HEK293 (cell line): Measurements from ENCODE around the gene ANKRD23.

Experiments used
- HIC1 ChIP-seq: fragments of 450-650 bp; formaldehyde crosslinking; IDR thresholded peaks from 2 replicates; pipeline ENCODE4 v1.5.1; 2016; ENCODE audit warnings: missing biosample characterization, missing genetic modification characterization
- PRDM1 ChIP-seq: fragments of 450-650 bp; formaldehyde crosslinking; IDR thresholded peaks from 2 replicates; pipeline ENCODE4; 2016; ENCODE audit warnings: missing biosample characterization, missing genetic modification characterization
- ZBTB49 ChIP-seq: fragments of 450-650 bp; formaldehyde crosslinking; IDR thresholded peaks from 2 replicates; pipeline ENCODE4 v1.5.1; 2016; ENCODE audit warnings: missing biosample characterization, missing genetic modification characterization, low read depth
- ZNF169 ChIP-seq: fragments of 450-650 bp; formaldehyde crosslinking; IDR thresholded peaks from 2 replicates; pipeline ENCODE4 v1.5.1; 2016; ENCODE audit warnings: missing biosample characterization, missing genetic modification characterization
- ZNF501 ChIP-seq: fragments of 450-650 bp; formaldehyde crosslinking; IDR thresholded peaks from 2 replicates; pipeline ENCODE4 v1.5.1; 2016; ENCODE audit warnings: missing biosample characterization, missing genetic modification characterization
- ZNF747 ChIP-seq: fragments of 450-650 bp; formaldehyde crosslinking; IDR thresholded peaks from 2 replicates; pipeline ENCODE4 v1.5.1; 2016; ENCODE audit warnings: missing biosample characterization, missing genetic modification characterization
- TF ChIP-seq, protein P1 (sequence below): fragments of 450-650 bp; formaldehyde crosslinking; IDR thresholded peaks from 2 replicates; pipeline ENCODE4 v1.5.1; 2016; ENCODE audit warnings: missing biosample characterization, missing genetic modification characterization
- TF ChIP-seq, protein P2 (sequence below): fragments of 450-650 bp; formaldehyde crosslinking; IDR thresholded peaks from 2 replicates; pipeline ENCODE4 v1.5.1; 2016; ENCODE audit warnings: missing biosample characterization, missing genetic modification characterization
- TF ChIP-seq, protein P3 (sequence below): fragments of 450-650 bp; IDR thresholded peaks from 2 replicates; pipeline ENCODE4 v1.5.1; 2018; ENCODE audit warnings: missing biosample characterization, mild to moderate bottlenecking, missing genetic modification characterization
- TF ChIP-seq, protein P4 (sequence below): fragments of 450-650 bp; formaldehyde crosslinking; optimal IDR thresholded peaks from 2 replicates; pipeline ENCODE3; 2016; ENCODE audit warnings: missing biosample characterization, mild to moderate bottlenecking, missing genetic modification characterization

DNA sequence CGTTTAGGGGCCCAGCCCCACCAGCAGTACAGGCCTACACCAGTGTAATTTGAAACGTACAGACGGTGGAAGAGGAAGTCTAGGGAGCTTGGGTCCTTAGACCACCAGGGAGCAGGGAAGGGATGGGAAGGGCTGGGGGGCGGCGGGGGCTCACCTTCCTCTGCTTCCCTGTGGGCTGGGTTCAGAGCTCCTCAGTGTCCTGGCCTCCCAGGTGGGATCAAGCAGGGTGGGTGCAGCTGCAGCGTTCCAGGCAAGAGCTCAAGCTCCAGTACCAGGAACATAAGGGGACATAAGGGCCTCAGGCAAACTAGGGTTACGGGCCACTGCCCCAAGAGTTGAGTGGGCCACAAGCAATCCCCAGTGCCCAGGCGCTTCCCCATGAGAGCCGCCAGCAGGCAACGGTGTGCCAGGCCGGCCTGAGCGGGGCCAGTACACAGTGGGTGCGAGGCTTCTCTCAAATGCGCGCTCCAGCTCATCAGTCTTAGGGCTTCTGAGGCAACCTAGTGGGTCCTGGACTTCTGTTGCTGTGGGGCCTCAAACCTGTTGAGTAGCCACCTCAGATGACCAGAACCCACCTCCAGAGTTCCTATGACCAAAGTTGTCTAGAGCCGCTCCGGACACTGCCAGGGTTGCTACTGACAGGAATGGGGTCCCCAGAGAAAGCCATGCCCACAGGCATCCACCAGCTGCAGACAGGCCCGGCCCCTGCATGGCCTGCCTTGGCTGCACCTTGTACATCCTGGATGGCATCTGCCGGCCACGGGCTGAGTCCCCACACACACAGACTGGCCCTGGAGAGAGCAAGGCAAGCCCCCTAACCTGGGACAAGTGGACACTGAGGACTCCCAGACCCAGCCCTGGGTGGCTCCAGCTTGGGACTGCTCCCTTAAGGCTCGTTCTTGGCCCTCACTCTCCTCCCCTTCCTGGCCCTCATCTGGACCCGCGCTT is 5.2 kb downstream of the ANKRD23 start:
- TF ChIP-seq ZNF501 (tag by site-specific recombination) (no peak), HIC1 (tag by site-specific recombination) (no peak), ZBTB49 (tag by site-specific recombination) (no peak), PRDM1 (no peak), ZNF747 (tag by site-specific recombination) (no peak), ZNF169 (tag by site-specific recombination) (no peak)
- TF ChIP-seq, protein P1, sequence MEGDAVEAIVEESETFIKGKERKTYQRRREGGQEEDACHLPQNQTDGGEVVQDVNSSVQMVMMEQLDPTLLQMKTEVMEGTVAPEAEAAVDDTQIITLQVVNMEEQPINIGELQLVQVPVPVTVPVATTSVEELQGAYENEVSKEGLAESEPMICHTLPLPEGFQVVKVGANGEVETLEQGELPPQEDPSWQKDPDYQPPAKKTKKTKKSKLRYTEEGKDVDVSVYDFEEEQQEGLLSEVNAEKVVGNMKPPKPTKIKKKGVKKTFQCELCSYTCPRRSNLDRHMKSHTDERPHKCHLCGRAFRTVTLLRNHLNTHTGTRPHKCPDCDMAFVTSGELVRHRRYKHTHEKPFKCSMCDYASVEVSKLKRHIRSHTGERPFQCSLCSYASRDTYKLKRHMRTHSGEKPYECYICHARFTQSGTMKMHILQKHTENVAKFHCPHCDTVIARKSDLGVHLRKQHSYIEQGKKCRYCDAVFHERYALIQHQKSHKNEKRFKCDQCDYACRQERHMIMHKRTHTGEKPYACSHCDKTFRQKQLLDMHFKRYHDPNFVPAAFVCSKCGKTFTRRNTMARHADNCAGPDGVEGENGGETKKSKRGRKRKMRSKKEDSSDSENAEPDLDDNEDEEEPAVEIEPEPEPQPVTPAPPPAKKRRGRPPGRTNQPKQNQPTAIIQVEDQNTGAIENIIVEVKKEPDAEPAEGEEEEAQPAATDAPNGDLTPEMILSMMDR (tag by site-specific recombination): no peak
- TF ChIP-seq, protein P2, sequence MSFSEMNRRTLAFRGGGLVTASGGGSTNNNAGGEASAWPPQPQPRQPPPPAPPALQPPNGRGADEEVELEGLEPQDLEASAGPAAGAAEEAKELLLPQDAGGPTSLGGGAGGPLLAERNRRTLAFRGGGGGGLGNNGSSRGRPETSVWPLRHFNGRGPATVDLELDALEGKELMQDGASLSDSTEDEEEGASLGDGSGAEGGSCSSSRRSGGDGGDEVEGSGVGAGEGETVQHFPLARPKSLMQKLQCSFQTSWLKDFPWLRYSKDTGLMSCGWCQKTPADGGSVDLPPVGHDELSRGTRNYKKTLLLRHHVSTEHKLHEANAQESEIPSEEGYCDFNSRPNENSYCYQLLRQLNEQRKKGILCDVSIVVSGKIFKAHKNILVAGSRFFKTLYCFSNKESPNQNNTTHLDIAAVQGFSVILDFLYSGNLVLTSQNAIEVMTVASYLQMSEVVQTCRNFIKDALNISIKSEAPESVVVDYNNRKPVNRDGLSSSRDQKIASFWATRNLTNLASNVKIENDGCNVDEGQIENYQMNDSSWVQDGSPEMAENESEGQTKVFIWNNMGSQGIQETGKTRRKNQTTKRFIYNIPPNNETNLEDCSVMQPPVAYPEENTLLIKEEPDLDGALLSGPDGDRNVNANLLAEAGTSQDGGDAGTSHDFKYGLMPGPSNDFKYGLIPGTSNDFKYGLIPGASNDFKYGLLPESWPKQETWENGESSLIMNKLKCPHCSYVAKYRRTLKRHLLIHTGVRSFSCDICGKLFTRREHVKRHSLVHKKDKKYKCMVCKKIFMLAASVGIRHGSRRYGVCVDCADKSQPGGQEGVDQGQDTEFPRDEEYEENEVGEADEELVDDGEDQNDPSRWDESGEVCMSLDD (tag by site-specific recombination): no peak
- TF ChIP-seq, protein P3, sequence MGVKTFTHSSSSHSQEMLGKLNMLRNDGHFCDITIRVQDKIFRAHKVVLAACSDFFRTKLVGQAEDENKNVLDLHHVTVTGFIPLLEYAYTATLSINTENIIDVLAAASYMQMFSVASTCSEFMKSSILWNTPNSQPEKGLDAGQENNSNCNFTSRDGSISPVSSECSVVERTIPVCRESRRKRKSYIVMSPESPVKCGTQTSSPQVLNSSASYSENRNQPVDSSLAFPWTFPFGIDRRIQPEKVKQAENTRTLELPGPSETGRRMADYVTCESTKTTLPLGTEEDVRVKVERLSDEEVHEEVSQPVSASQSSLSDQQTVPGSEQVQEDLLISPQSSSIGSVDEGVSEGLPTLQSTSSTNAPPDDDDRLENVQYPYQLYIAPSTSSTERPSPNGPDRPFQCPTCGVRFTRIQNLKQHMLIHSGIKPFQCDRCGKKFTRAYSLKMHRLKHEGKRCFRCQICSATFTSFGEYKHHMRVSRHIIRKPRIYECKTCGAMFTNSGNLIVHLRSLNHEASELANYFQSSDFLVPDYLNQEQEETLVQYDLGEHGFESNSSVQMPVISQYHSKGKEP (tag by site-specific recombination): no peak
- TF ChIP-seq, protein P4, sequence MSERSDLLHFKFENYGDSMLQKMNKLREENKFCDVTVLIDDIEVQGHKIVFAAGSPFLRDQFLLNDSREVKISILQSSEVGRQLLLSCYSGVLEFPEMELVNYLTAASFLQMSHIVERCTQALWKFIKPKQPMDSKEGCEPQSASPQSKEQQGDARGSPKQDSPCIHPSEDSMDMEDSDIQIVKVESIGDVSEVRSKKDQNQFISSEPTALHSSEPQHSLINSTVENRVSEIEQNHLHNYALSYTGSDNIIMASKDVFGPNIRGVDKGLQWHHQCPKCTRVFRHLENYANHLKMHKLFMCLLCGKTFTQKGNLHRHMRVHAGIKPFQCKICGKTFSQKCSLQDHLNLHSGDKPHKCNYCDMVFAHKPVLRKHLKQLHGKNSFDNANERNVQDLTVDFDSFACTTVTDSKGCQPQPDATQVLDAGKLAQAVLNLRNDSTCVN (tag by site-specific recombination): no peak
